HAP-1 (cell line): ENCODE data around the gene DUSP2.
"Not testable (repeated sequence)": the region's sequence is repeated elsewhere in the genome, so short reads cannot be mapped to it uniquely, and the experiment has no call there.

Source experiments
- DNase-seq, 2 experiments: peaks; one replicate each; pipeline ENCODE4 v3.0.0-alpha.2; 2016 to 2020; ENCODE audit warnings: low spot score in 2 of 2
- H3K27me3 ChIP-seq: fragments of 250-450 bp; sonication (Bioruptor Pico); 2 replicates; pipeline ENCODE4 v1.5.1; 2020; ENCODE audit warnings: low read depth, mild to moderate bottlenecking, moderate library complexity
- H3K36me3 ChIP-seq: fragments of 250-450 bp; sonication (Bioruptor Pico); replicated peaks from 2 replicates; pipeline ENCODE4 v1.5.1; 2020; ENCODE audit warnings: mild to moderate bottlenecking
- H3K4me1 ChIP-seq: fragments of 250-450 bp; sonication (Bioruptor Pico); 2 replicates; pipeline ENCODE4 v1.5.1; 2020; ENCODE audit warnings: mild to moderate bottlenecking
- H3K4me3 ChIP-seq: fragments of 250-450 bp; sonication (Bioruptor Pico); 2 replicates; pipeline ENCODE4 v1.5.1; 2020; ENCODE audit warnings: mild to moderate bottlenecking, moderate library complexity
- H3K9me3 ChIP-seq: fragments of 250-450 bp; sonication (Bioruptor Pico); 2 replicates; pipeline ENCODE4 v1.5.1; 2020; ENCODE audit warnings: mild to moderate bottlenecking, moderate library complexity
- in situ Hi-C: fragments of 300-500 bp; cut with MboI; formaldehyde crosslinking; loops from 3 replicates; pipeline ENCODE4 v1.14.3; 2020; ENCODE audit warnings: low sequenced_read_pairs, inconsistent platforms, mixed read lengths

Gene DUSP2

DNA sequence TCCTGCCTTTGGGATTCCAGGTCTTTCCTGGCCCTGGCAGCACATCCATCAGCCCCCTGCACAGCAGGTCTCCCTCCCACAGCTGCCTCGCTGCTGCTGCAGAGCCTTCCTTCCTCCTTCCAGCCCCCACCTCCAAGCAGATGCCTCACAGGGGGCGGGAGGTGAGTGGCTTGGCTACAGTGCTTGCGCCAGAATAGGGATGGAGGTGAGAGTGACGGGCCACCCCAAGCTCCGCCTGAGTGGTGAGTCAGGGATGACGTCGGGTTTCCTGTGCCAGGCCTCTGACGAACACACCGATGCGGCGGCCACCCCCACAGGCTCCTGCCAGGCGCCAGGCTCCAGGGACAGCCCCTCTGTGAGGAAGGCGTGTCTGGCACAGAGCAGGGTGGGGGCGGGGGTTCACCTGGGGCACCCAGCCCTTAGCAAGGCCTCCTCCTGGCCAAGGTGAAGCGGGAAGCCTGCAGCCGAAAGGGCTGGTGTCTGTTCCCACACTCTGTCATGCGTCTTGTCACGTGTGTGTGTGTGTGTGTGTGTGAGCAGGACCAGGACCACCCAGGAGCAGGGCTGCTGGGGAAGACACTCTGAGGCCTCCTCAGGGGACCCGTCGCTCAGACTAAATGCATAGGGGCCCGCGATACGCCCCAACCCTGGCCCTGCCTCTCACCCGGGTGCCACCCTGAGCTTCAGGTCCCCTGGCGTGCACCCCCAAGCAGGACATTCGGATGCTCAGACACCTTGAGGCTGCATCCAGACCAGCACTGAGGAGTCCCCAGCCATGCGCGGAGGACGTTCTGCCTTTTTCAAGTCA, 3.4 kb upstream of the DUSP2 start:
- H3K27me3 ChIP-seq, result no peaks in the 10 kb centered on the region
- in situ Hi-C loops, result no loop called here
- peaks cover 4% of the 10 kb centered on the region; the same call in 1 of the 2 replicates for H3K36me3 ChIP-seq
- H3K9me3 ChIP-seq, result no peaks in the 10 kb centered on the region
- DNase-seq, result no peak
- H3K4me3 ChIP-seq, result no peak overlapping the region
- H3K4me1 ChIP-seq, result peaks cover 10% of the 10 kb centered on the region

DNA sequence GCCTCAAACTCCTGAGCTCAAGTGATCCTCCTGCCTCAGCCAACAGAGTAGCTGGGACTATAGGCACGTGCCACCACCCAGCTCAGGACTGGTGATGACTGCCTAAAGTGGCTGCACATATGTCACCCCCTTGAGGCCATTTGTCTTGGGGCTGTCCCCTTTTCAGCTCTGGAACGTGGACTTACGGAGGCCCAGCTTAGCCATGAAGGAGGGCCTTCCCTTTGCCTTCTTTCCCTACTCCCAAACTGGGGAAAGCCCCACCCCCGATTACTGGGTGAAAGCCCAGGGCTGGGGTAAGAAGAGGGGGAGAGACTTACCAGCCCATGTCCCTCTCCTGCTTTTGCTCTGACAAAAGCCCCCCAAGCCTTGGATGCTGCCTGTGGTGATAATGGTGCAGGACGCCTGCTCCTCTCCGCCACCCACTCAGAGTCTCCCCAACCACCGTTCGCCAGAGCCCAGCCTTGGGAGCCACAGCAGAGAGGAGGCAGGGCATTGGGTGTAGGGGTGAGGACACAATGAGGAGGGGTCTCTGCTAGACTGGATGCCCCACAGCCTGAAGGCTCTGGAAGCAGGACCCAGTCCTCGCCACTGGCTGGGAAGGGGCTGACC, 2.5 kb upstream of the DUSP2 start:
- no peaks in the 10 kb centered on the region for H3K9me3 ChIP-seq
- no peaks in the 10 kb centered on the region for H3K27me3 ChIP-seq
- no peak for DNase-seq
- peaks cover 13% of the 10 kb centered on the region; the same call in 1 of the 2 replicates for H3K36me3 ChIP-seq
- in situ Hi-C loops, result no loop called here
- H3K4me1 ChIP-seq, result peaks cover 12% of the 10 kb centered on the region
- no peak overlapping the region for H3K4me3 ChIP-seq

DNA sequence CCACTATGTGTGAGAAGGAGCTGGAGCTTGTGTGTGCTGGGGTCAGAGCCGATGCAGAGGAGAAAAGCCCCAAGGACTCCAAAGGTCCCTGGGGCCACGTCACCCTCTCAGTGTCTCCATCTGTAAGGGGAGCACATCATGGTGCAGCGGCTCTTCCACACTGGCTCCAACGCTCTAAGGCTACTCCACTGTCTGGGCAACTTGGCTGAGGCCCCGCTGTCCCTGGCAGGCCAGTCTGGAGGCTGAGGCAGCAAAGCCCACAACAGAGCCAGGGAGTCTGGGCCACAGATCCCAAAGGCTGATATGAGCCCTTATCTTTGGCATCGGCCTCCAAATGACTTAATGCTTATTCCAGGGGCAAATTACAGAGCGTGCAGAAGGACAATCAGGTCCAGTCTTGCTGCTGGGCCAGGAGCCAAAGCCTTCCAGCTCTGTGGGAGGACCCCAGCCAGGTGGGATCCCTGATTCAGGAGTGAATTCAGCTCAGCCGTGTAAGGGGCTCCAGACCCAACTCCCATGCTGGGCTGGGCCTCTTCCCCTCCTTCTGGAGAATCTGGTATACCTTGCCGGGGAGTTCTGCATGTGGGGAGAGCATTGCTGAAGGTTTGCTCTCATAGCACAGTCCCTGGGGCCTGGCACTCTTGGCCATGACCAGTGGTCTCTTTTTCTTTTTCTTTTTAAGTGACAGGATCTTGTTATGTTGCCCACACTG, 1.8 kb upstream of the DUSP2 start:
- H3K4me3 ChIP-seq, result no peak overlapping the region
- peaks cover 12% of the 10 kb centered on the region for H3K4me1 ChIP-seq
- H3K9me3 ChIP-seq, result no peaks in the 10 kb centered on the region
- peaks cover 13% of the 10 kb centered on the region; the same call in 1 of the 2 replicates for H3K36me3 ChIP-seq
- no peak for DNase-seq
- H3K27me3 ChIP-seq, result no peaks in the 10 kb centered on the region
- in situ Hi-C loops, result no loop called here

DNA sequence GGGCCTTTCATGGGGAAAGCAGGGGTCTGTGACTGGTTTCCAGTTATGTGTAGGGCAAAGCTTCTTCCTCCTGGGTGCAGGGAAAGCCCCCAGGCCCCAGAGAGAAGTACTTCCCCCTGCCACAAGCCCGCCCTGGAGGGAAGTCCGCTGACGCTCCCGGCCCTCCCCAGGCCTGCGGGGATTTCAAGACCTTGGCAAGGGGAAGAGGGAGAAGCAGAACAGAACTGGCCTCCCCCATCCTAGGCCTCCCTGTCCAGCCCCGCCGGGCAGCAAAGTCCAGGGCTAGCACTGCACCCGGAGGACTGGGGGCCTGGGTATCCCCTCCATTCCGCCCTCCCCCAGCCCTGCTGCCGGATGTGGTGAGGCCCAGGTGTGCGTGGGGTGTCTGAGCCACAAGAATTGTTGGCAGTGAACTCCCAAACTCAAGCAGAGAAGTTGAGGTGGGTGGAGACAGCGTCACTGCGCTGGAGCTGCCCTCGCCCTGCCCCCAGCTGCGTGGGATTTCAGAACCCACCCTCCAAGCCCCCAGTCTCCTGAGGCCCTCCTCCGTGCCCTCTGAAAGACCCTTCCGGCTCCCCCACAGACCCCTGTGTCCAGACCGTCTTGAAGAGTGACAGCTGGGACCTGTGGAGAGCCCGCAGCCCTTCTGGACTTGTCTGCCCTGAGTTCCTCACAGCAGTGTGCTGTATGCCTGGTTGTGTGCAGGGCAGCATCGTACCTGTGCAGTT, 1.1 kb upstream of the DUSP2 start:
- in situ Hi-C loops, result no loop called here
- no peak for DNase-seq

DNA sequence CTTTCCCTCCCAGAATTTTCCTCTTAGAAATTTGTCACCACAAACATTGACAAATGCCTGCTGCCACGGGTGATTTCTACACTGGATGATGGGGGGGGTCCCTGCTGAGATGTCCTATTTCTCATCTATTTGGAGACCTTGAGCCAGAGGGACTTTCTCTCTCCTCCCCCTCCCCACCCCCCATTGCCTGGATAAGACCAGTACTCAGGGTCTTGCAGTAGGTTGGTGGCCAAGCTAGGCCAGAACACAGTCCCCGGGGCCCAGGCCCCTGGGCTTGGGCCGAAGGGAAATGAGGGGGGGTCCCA, 560 bp upstream of the DUSP2 start:
- H3K36me3 ChIP-seq, result peaks cover 13% of the 10 kb centered on the region; the same call in 1 of the 2 replicates
- peak overlapping the region; percentile 52; the same call in 1 of the 2 replicates for H3K4me3 ChIP-seq
- H3K9me3 ChIP-seq, result no peaks in the 10 kb centered on the region
- H3K27me3 ChIP-seq, result no peaks in the 10 kb centered on the region
- H3K4me1 ChIP-seq, result peaks cover 12% of the 10 kb centered on the region
- in situ Hi-C loops, result no loop called here
- no peak for DNase-seq

More for the DNA sequence above, 1.1 kb upstream of the DUSP2 start:
- H3K4me1 ChIP-seq, result peaks cover 12% of the 10 kb centered on the region
- no peaks in the 10 kb centered on the region for H3K9me3 ChIP-seq
- no peak overlapping the region for H3K4me3 ChIP-seq
- peaks cover 13% of the 10 kb centered on the region; the same call in 1 of the 2 replicates for H3K36me3 ChIP-seq
- no peaks in the 10 kb centered on the region for H3K27me3 ChIP-seq

DNA sequence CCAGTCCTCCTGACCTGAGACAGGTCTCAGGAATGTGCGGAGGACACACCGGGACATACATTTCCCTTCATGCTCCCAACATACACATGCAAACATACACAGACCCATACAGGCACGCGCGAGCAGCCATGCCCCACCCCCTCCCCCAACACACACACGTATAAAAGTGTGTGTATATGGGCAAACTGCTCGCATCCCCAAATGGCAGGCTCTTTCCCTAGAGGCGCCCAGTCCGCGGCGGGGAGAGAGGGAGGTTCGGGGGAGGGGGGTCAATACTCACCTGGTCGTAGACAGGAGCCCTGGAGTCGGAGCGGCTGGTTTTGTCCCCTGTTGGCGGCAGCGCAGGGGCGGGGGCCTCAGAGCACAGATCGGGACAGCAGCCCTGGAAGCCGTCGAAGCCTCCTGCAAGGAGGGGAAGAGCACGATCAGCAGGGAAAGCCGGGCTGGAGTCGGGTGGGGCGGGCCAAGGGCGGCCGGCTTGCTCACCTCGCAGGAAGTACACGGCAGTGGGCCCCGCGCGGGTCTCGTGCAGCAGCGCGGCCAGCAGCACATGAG, 682 bp downstream of the DUSP2 start:
- no peaks in the 10 kb centered on the region for H3K9me3 ChIP-seq
- H3K27me3 ChIP-seq, result no peaks in the 10 kb centered on the region
- peak; percentile 12 to 54 for DNase-seq
- in situ Hi-C loops, result no loop called here
- peaks cover 13% of the 10 kb centered on the region; the same call in 1 of the 2 replicates for H3K36me3 ChIP-seq
- H3K4me1 ChIP-seq, result peaks cover 12% of the 10 kb centered on the region
- peak overlapping the region; percentile 52 for H3K4me3 ChIP-seq

DNA sequence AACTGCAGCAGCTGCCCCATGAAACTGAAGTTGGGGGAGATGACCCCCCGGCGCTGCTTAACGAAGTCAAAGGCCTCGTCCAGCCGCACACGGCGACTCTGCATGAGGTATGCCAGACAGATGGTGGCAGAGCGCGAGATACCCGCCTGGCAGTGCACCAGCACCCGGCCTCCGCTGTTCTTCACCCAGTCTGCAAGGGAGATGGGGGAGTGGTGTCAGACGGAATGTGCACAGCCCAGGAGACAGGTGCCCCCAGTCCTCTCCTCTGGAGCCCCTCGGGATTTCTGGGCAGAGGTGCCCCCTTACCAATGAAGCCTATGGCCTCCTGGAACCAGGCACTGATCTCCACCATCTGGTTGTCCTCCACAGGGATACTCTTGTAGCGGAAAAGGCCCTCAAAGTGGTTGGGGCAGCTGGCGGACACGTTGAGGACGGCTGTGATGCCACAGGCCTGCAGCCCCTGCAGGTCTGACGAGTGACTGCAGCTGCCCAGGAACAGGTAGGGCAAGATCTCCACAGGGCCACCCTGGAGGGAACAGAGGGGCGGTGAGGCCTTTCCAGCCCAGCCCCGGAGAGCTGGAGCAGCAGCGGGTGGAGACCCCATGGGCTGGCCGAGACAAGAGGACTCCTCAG, 1.3 kb downstream of the DUSP2 start:
- DNase-seq, result peak; percentile 13 to 68
- Histone ChIP-seq H3K9me3 (no peaks in the 10 kb centered on the region), H3K36me3 (peaks cover 13% of the 10 kb centered on the region; the same call in 1 of the 2 replicates), H3K27me3 (no peaks in the 10 kb centered on the region), H3K4me1 (peaks cover 12% of the 10 kb centered on the region), H3K4me3 (peak overlapping the region; percentile 52)
- in situ Hi-C loops, result no loop called here

DNA sequence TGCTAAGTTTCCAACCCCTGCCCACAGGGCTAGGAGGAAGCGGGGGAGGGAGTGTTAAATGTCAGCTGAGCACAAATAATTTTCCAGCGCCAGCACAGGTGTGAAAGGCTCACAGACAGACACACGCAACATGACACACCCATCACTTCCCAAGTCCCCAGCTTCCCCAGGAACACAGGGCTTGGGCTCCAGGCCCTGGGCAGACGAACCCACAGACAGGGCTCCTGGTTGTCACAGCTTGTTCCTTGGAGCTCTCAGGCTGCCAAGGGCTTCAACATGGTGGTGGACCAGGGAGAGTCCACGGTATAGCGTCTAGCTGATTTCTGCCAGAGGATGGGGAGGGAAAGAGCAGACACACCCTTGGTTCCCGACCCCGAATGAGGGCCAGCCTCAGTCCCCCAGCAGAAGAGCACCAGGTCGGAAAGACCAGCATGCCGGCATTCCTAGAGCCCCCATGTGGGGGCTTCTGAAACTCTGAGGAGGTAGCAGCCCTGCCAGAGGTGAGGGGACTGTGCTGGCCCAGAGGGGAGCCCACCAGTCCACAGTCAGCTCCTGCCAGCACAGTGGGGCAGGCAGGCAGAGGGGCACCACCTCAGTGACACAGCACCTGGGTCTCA, 1.9 kb downstream of the DUSP2 start:
- no peaks in the 10 kb centered on the region for H3K27me3 ChIP-seq
- H3K4me1 ChIP-seq, result peaks cover 12% of the 10 kb centered on the region
- peak overlapping the region; percentile 52 for H3K4me3 ChIP-seq
- no peak for DNase-seq
- in situ Hi-C loops, result no loop called here
- H3K9me3 ChIP-seq, result no peaks in the 10 kb centered on the region
- peaks cover 13% of the 10 kb centered on the region; the same call in 1 of the 2 replicates for H3K36me3 ChIP-seq

DNA sequence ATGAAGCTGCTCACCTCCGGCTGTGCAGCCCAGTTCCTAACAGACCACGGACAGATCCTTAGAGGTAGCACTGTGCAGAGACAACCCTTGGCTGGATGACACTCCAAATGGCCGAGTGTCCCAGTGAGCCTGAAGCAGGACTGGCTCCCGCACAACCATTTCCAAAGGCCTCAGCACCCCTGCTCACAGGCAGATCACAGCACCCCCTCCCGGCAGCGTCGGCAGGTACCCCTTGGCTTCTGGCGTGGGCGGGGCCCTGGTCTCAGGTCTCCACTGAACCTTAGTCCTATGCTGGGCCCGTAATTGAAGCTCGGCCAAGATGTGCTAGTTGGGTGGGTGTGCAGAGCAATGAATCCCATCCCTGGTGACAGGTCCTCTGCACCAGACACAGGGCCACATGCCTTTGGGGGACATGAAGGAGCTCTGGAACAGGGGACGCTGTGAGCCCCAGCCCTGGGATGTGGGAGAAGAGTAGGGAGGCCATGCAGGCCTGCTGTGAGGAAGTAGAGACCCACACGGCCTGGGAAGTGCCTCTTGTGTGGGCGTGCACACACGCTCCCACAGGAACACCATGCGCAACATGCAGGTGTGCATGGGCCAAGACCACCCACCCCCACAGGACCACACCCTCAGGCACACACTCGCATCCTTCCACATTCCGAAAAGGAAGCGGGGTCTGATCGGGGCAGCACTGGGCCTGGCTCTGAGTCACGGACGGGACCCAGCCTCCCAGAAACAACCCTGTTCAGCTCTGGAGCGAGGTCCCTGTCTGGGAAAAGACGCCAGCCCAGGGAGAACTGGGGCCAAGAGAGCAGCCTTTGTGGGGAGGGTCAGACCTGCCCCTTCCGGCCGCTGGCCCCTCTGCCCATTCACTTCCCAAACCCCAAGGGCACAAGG, 2.8 kb downstream of the DUSP2 start:
- H3K4me1 ChIP-seq, result peaks cover 12% of the 10 kb centered on the region
- no peak for DNase-seq

DNA sequence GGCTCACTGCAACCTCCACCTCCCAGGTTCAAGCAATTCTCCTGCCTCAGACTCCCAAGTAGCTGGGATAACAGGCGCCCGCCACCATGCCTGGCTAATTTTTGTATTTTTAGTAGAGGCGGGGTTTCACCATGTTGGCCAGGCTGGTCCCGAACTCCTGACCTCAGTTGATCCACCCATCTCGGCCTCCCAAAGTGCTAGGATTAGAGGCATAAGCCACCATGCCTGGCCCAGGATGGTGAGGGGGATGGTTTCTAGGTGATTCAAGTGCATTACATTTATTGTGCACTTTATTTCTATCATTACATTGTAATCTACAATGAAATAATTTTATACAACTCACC, 3.6 kb downstream of the DUSP2 start:
- in situ Hi-C loops, H3K9me3 ChIP-seq, DNase-seq, H3K4me3 ChIP-seq, H3K27me3 ChIP-seq: not testable (repeated sequence)
- Histone ChIP-seq H3K4me1 (peaks cover 12% of the 10 kb centered on the region), H3K36me3 (peaks cover 13% of the 10 kb centered on the region; the same call in 1 of the 2 replicates)

More for the DNA sequence above, 2.8 kb downstream of the DUSP2 start:
- Histone ChIP-seq H3K27me3 (no peaks in the 10 kb centered on the region), H3K9me3 (no peaks in the 10 kb centered on the region), H3K36me3 (peaks cover 13% of the 10 kb centered on the region; the same call in 1 of the 2 replicates), H3K4me3 (no peak overlapping the region)
- in situ Hi-C loops, result no loop called here

DNA sequence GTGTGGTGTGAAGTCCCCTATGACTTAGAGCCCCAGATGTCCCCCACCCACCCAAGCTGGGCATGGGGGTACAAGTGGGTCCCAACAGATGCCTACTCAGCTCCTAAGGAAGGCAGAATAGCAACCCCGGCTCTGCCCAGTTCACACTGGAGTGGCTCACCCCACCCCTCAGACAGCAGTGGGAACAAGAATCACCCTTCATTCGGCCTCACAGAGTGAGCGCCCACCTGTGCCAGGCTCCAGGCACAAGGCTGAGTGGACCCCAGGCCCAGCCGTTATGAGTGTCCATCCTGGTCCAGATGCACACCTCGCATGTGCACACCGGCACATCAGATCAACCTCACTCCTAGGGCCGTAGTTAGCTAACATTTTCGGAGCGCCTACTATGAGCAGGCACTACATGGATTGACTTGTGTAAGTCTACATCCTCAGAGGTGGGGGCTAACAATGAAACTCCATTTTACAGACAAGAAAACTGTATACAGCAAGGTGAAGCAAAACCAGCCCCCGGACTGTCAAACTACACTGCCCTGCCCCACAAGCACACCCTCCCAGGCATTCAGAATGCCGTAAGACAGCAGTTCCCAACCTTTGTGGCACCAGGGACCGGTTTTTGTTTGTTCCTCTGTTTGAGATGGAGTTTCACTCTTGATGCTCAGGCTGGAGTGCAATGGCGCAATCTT, 4.2 kb downstream of the DUSP2 start:
- Histone ChIP-seq H3K4me3 (no peak overlapping the region), H3K27me3 (no peaks in the 10 kb centered on the region), H3K9me3 (no peaks in the 10 kb centered on the region), H3K36me3 (peaks cover 13% of the 10 kb centered on the region; the same call in 1 of the 2 replicates), H3K4me1 (peaks cover 12% of the 10 kb centered on the region)
- DNase-seq, result no peak
- in situ Hi-C loops, result no loop called here
